ENCODE measurements around the gene GOLGA8K. TPM values are rescaled to one million over a fixed set of nuclear protein-coding genes. Genes with fewer than 3 reads are reported as not detected.
A peak's percentile ranks its signal among the peaks of the same experiment; 100 is the strongest.
"Not testable (repeated sequence)": the region's sequence is repeated elsewhere in the genome, so short reads cannot be mapped to it uniquely, and the experiment has no call there.

GOLGA8K gene
- 1 to 10 TPM in 1 of 4 donors, under 1 TPM in 2, not detected in 1; 0.36 to 1.1 (median 0.99) TPM for total RNA-seq
- 1 to 10 TPM in 1 of 3 donors, under 1 TPM in 1, not detected in 1; 0.25 to 1.2 TPM for polyA plus RNA-seq

- H3K27ac ChIP-seq; intact Hi-C loops (cut with DNase I); H3K27me3 ChIP-seq; H3K4me3 ChIP-seq; H3K36me3 ChIP-seq; H3K4me1 ChIP-seq; DNase-seq; H3K9me3 ChIP-seq: not testable (repeated sequence)
- WGBS, 2 donors, result no CpG with 5 or more reads among the region's 8 CpGs
Observed at GRCh38 chr15:32403192-32403591, at the start of gene GOLGA8K. Gene GOLGA8K (minus strand): TSS chr15:32403292. CDS start chr15:32403194, 98 bp downstream.

GRCh38 chr15:32440445-32440977 lies 37.4 kb upstream of the GOLGA8K start:
- intact Hi-C loops (cut with DNase I); H3K4me3 ChIP-seq; DNase-seq; H3K9me3 ChIP-seq; H3K27ac ChIP-seq; H3K36me3 ChIP-seq; H3K27me3 ChIP-seq; H3K4me1 ChIP-seq: not testable (repeated sequence)
- WGBS, 2 donors, result 24% methylated on average over 5 of the region's 12 CpGs; no CpG with 5 or more reads in 1 of the 2 donors

GRCh38 chr15:32434102-32434963 lies 31.2 kb upstream of the GOLGA8K start:
- H3K9me3 ChIP-seq; H3K4me1 ChIP-seq; DNase-seq; H3K27me3 ChIP-seq; H3K27ac ChIP-seq; intact Hi-C loops (cut with DNase I); H3K4me3 ChIP-seq; H3K36me3 ChIP-seq: not testable (repeated sequence)
- WGBS, 2 donors, result no CpG with 5 or more reads among the region's 73 CpGs

- H3K4me3 ChIP-seq; DNase-seq; intact Hi-C loops (cut with DNase I); H3K36me3 ChIP-seq; H3K4me1 ChIP-seq; H3K27me3 ChIP-seq; H3K9me3 ChIP-seq; H3K27ac ChIP-seq: not testable (repeated sequence)
- 45 to 62% methylated on average over 1 of the region's 4 CpGs for WGBS, 2 donors
Observed at GRCh38 chr15:32427635-32428034, 24.5 kb upstream of the GOLGA8K start.

GRCh38 chr15:32426511-32426910 lies 23.4 kb upstream of the GOLGA8K start:
- H3K4me1 ChIP-seq; H3K4me3 ChIP-seq; intact Hi-C loops (cut with DNase I); H3K9me3 ChIP-seq; H3K27me3 ChIP-seq; H3K36me3 ChIP-seq; H3K27ac ChIP-seq: not testable (repeated sequence)
- WGBS, 2 donors, result 89 to 95% methylated on average over 4 of the region's 4 CpGs
- DNase-seq, result peak; percentile 77

GRCh38 chr15:32407903-32408302 lies 4.8 kb upstream of the GOLGA8K start:
- TF ChIP-seq CTCF (IDR thresholded peaks at IDR 0.05), result peak in 1 of 4 experiments; percentile 32
- H3K4me1 ChIP-seq; H3K9me3 ChIP-seq; H3K27me3 ChIP-seq; H3K4me3 ChIP-seq; DNase-seq; intact Hi-C loops (cut with DNase I); H3K27ac ChIP-seq; H3K36me3 ChIP-seq: not testable (repeated sequence)
- WGBS, 2 donors, result 0% methylated on average over 2 of the region's 3 CpGs

- WGBS, 2 donors, result 89 to 93% methylated on average over 3 of the region's 8 CpGs
- H3K27me3 ChIP-seq; H3K9me3 ChIP-seq; DNase-seq; intact Hi-C loops (cut with DNase I); H3K27ac ChIP-seq; H3K4me1 ChIP-seq; H3K36me3 ChIP-seq; H3K4me3 ChIP-seq: not testable (repeated sequence)
Observed at GRCh38 chr15:32396522-32396921, 6.6 kb downstream of the GOLGA8K start.

GRCh38 chr15:32394745-32395144 lies 8.3 kb downstream of the GOLGA8K start:
- H3K36me3 ChIP-seq; H3K27me3 ChIP-seq; H3K9me3 ChIP-seq; intact Hi-C loops (cut with DNase I); H3K4me1 ChIP-seq; DNase-seq; H3K27ac ChIP-seq; H3K4me3 ChIP-seq: not testable (repeated sequence)
- WGBS, 2 donors, result 56 to 68% methylated on average over 3 of the region's 5 CpGs

- H3K27me3 ChIP-seq; H3K36me3 ChIP-seq; H3K9me3 ChIP-seq; intact Hi-C loops (cut with DNase I); DNase-seq; H3K4me3 ChIP-seq; H3K4me1 ChIP-seq; H3K27ac ChIP-seq: not testable (repeated sequence)
- 78 to 90% methylated on average over 3 of the region's 14 CpGs for WGBS, 2 donors
Observed at GRCh38 chr15:32388050-32388648, 14.9 kb downstream of the GOLGA8K start.

GRCh38 chr15:32385823-32386495 lies 17.1 kb downstream of the GOLGA8K start:
- H3K9me3 ChIP-seq; intact Hi-C loops (cut with DNase I); H3K36me3 ChIP-seq; H3K27me3 ChIP-seq; H3K27ac ChIP-seq; H3K4me1 ChIP-seq; H3K4me3 ChIP-seq; DNase-seq: not testable (repeated sequence)
- 83 to 92% methylated on average over 5 to 7 of the region's 13 CpGs for WGBS, 2 donors

GRCh38 chr15:32374185-32374584 lies 28.9 kb downstream of the GOLGA8K start:
- H3K4me1 ChIP-seq; intact Hi-C loops (cut with DNase I); H3K9me3 ChIP-seq; H3K27ac ChIP-seq; H3K27me3 ChIP-seq; H3K4me3 ChIP-seq; H3K36me3 ChIP-seq; DNase-seq: not testable (repeated sequence)
- WGBS, 2 donors, result 59% methylated on average over 1 of the region's 2 CpGs; no CpG with 5 or more reads in 1 of the 2 donors
